Stomach (tissue), 9 donors: Measurements from ENCODE around the gene ANKFN1. TPM values are rescaled to one million over a fixed set of nuclear protein-coding genes. Genes with fewer than 3 reads are reported as not detected.

ENCODE experiments used
- DNase-seq, 2 donors: peaks; one replicate each; pipeline versions ENCODE4 v3.0.0 to v3.0.0-alpha.2; 2013 to 2019
- H3K27ac ChIP-seq, 5 donors: fragments of 200-600 bp in 4 of 5; sonication (generic) in 4 of 5; one replicate each; pipeline ENCODE4 v1.5.1; 2013 to 2019; ENCODE audit warnings: mild to moderate bottlenecking in 1 of 5, moderate library complexity in 1 of 5
- H3K27me3 ChIP-seq, 3 donors: fragments of 200-600 bp; sonication (generic); one replicate each; pipeline ENCODE4 v1.5.1; 2017 to 2019; ENCODE audit warnings: mixed run types in 1 of 3
- H3K36me3 ChIP-seq, 4 donors: fragments of 200-600 bp; sonication (generic); 1 replicate in 3 of 4; 2 replicates in 1 of 4; pipeline ENCODE4 v1.5.1; 2016 to 2019
- H3K4me1 ChIP-seq, 4 donors: fragments of 200-600 bp; sonication (generic); one replicate each; pipeline ENCODE4 v1.5.1; 2016 to 2019
- H3K4me3 ChIP-seq, 4 donors: fragments of 200-600 bp; sonication (generic) in 3 of 4; one replicate each; pipeline ENCODE4 v1.5.1; 2016 to 2019; ENCODE audit warnings: mild to moderate bottlenecking in 1 of 4
- H3K9me3 ChIP-seq, 4 donors: fragments of 200-600 bp; sonication (generic); one replicate each; pipeline ENCODE4 v1.5.1; 2016 to 2019
- EP300 ChIP-seq: sonication (generic); formaldehyde crosslinking; IDR thresholded peaks from one replicate; pipeline ENCODE4 v1.6.1; 2017; ENCODE audit warnings: antibody characterized with exemption
- POLR2A ChIP-seq, 4 donors: fragments of 450-650 bp; IDR thresholded peaks; one replicate each; pipeline ENCODE4 v1.6.1; 2016; ENCODE audit warnings: antibody characterized with exemption in 4 of 4, control low read depth in 2 of 4, mild to moderate bottlenecking in 1 of 4, moderate library complexity in 1 of 4
- POLR2AphosphoS5 ChIP-seq, 3 donors: sonication (generic); formaldehyde crosslinking; IDR thresholded peaks; one replicate each; pipeline ENCODE4 v1.6.1; 2016; ENCODE audit warnings: antibody characterized with exemption in 3 of 3
- WGBS, 5 donors: extraction: QIAGEN DNeasy Blood & Tissue Kit in 3 of 5; methylation state at CpG; one replicate each; pipeline versions ENCODE4 v1.1.5 to v1.1.7; 2013 to 2018; 5-methylcytosine and 5-hydroxymethylcytosine counted together
- intact Hi-C: fragments of 100-400 bp; cut with DNase I; formaldehyde crosslinking; loops from one replicate; pipeline ENCODE4 v1.15.1; 2023; ENCODE audit warnings: low total_unique reads
- polyA plus RNA-seq, 3 donors: library from polyadenylated mRNA; stranded (reverse); fragments of 200-250 nt; gene quantifications; one replicate each; pipeline ENCODE4 v1.2.3, GENCODE V29; 2013
- total RNA-seq, 5 donors: library from RNA; depleted of rRNA; stranded (reverse); fragments of >200 nt; gene quantifications; one replicate each; pipeline versions ENCODE4 v1.1.0 to v1.2.3, GENCODE V29; 2014 to 2016
- TF ChIP-seq, protein P1 (sequence below), 7 experiments: fragments of 450-650 bp in 4 of 7; fragments of 200-600 bp in 3 of 7; sonication (generic) in 3 of 7; IDR thresholded peaks; one replicate each; pipeline ENCODE4 v1.5.1; 2016 to 2019; ENCODE audit warnings: antibody characterized with exemption in 7 of 7, control low read depth in 2 of 7, mild to moderate bottlenecking in 1 of 7
- donor health status: healthy with polysubstance abuse.
- donor health status: Bipolar disorder and iron deficiency.
- donor health status: healthy.

The ANKFN1 gene
- total and polyA plus RNA-seq, 8 donors: 0.10 to 2.9 (median 1.3) TPM; not detected in 4

DNA sequence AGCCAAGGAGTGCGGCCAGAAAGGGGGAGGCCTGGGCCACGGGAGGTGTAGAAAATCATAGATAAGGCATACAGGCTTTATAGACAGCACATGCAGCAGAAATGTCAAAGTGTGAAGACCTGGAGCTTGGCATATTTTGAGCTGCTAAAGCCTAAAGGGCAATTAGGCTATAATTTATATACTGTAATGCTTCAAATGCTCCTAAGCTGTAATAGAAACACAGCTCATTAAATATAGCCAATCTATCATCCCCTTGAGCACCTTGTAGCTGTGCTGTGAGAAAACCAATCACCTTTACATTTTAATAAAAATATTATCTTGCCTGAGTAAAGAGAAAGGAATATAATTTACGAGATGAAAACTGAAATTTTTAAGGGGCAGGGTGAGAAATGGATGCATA is 342.3 kb downstream of the ANKFN1 start:
- intact Hi-C loops: no loop called here
- WGBS, 5 donors: 37 to 58% (median 49%) methylated on average over 3 of the region's 3 CpGs
- no peaks in the 10 kb centered on the region for H3K4me1 ChIP-seq
- H3K36me3 ChIP-seq: no peaks in the 10 kb centered on the region
- no peaks in the 10 kb centered on the region for H3K9me3 ChIP-seq
- H3K4me3 ChIP-seq: no peak overlapping the region
- no peak for DNase-seq
- no peak overlapping the region for H3K27ac ChIP-seq
- no peak for TF ChIP-seq POLR2A (IDR thresholded peaks at IDR 0.05)
- TF ChIP-seq POLR2AphosphoS5 (IDR thresholded peaks at IDR 0.05): no peak
- TF ChIP-seq EP300: no peak
- TF ChIP-seq, protein P1, sequence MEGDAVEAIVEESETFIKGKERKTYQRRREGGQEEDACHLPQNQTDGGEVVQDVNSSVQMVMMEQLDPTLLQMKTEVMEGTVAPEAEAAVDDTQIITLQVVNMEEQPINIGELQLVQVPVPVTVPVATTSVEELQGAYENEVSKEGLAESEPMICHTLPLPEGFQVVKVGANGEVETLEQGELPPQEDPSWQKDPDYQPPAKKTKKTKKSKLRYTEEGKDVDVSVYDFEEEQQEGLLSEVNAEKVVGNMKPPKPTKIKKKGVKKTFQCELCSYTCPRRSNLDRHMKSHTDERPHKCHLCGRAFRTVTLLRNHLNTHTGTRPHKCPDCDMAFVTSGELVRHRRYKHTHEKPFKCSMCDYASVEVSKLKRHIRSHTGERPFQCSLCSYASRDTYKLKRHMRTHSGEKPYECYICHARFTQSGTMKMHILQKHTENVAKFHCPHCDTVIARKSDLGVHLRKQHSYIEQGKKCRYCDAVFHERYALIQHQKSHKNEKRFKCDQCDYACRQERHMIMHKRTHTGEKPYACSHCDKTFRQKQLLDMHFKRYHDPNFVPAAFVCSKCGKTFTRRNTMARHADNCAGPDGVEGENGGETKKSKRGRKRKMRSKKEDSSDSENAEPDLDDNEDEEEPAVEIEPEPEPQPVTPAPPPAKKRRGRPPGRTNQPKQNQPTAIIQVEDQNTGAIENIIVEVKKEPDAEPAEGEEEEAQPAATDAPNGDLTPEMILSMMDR (IDR thresholded peaks at IDR 0.05): no peak
- no peaks in the 10 kb centered on the region for H3K27me3 ChIP-seq

DNA sequence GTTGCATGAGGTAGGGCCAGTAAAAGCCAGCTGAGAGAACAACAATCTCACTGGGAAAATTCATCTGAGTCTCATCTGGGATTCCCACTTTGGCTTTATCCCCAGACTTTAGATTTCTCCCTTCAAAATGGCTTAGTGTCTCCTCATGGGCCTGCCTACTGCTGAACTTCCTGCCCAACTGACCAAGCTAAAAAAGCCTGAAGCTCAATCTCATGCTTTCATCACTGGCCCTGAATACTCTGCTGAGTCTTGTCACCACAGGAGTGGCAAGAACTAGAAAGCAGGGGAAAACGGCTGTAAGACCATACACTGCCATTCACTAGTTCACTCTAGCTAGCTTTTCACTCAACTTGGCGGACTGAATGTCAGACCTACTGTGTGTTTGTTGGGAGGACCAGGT is 343.9 kb downstream of the ANKFN1 start:
- WGBS, 5 donors: 81 to 94% (median 83%) methylated on average over 2 of the region's 2 CpGs
- TF ChIP-seq EP300 (no peak), POLR2AphosphoS5 (IDR thresholded peaks at IDR 0.05) (no peak), POLR2A (IDR thresholded peaks at IDR 0.05) (no peak)
- TF ChIP-seq, protein P1 (IDR thresholded peaks at IDR 0.05): no peak
- intact Hi-C loops: no loop called here
- H3K4me1 ChIP-seq: no peaks in the 10 kb centered on the region
- H3K4me3 ChIP-seq: no peak overlapping the region
- no peaks in the 10 kb centered on the region for H3K9me3 ChIP-seq
- no peaks in the 10 kb centered on the region for H3K36me3 ChIP-seq
- no peak for DNase-seq
- no peak overlapping the region for H3K27ac ChIP-seq
- H3K27me3 ChIP-seq: no peaks in the 10 kb centered on the region

DNA sequence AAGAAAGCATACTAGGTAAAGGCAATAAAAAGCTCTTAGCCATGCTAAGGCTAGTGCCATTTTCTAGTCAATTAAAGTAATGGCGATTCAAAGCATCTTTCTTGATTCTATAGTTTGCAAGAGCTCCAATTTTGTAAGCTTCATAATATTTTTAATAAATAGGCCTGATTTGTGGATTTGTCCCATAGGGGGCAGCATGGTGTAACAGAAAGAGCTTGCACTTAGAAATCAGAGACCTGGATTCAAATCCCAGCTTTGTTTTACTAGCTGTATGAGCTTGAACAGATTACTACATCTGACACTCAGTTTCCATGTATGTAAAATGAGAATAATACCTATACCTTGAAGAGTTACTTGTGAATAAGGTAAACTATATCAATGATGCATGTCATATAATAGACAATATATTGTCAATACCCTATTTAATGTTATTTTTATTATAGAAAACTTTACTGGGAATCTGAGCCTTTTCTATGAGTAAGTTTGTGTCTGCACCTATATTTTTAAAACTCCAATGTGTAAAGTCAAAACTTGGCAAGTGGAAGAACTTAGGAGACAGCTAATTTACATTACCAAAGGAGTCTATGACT is 346.6 kb downstream of the ANKFN1 start:
- Histone ChIP-seq H3K27me3 (no peaks in the 10 kb centered on the region), H3K36me3 (no peaks in the 10 kb centered on the region), H3K4me3 (no peak overlapping the region), H3K4me1 (no peaks in the 10 kb centered on the region), H3K27ac (no peak overlapping the region), H3K9me3 (no peaks in the 10 kb centered on the region)
- no peak for TF ChIP-seq POLR2A (IDR thresholded peaks at IDR 0.05)
- TF ChIP-seq EP300: no peak
- no peak for TF ChIP-seq POLR2AphosphoS5 (IDR thresholded peaks at IDR 0.05)
- TF ChIP-seq, protein P1 (IDR thresholded peaks at IDR 0.05): no peak
- intact Hi-C loops: no loop called here
- peak in 1 of 2 donors; percentile 33 for DNase-seq
- 49 to 72% (median 55%) methylated on average over 1 of the region's 1 CpG for WGBS, 5 donors

DNA sequence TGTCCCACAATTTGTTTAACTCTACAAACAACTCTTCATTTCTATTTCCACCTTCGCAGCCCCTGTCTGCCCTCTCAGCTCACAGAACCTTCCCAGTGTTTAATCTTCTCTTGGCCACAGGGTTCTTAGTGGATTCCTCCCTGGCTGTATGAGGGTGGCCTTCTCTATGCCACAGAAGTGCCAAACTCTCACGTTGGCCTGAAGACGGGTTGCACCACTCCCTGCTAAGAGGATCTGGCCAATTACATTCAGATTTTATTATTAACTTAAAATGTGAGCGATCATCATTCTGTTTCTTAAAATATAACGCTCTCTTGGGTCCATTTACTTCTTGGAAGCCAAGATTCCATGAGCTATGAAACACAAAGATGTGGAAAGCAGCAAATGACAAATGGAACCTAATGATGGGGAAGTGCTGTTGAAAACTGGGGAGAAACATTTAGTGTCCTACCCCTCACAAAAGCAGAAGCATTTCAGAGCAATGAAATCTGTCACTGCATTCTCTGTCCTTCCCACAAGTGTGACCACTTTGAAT is 348.9 kb downstream of the ANKFN1 start:
- Histone ChIP-seq H3K4me1 (no peaks in the 10 kb centered on the region), H3K9me3 (no peaks in the 10 kb centered on the region), H3K4me3 (no peak overlapping the region), H3K27me3 (no peaks in the 10 kb centered on the region), H3K27ac (no peak overlapping the region), H3K36me3 (no peaks in the 10 kb centered on the region)
- no peak for TF ChIP-seq POLR2AphosphoS5 (IDR thresholded peaks at IDR 0.05)
- TF ChIP-seq EP300: no peak
- no peak for TF ChIP-seq POLR2A (IDR thresholded peaks at IDR 0.05)
- TF ChIP-seq, protein P1 (IDR thresholded peaks at IDR 0.05): no peak
- peak in 1 of 2 donors; percentile 20 for DNase-seq
- intact Hi-C loops: no loop called here
- 62 to 66% (median 65%) methylated on average over 5 of the region's 5 CpGs for WGBS, 5 donors
